KMS-11 (cell line): Measurements from ENCODE around the gene UBE2G2.

ENCODE experiments used
- H2AFZ ChIP-seq: fragments of 200-600 bp; sonication (generic); 2 replicates; pipeline ENCODE4 v1.6.1; 2016; ENCODE audit warnings: antibody characterized with exemption, mixed run types, low read depth
- H3K27ac ChIP-seq: fragments of 200-600 bp; sonication (generic); 2 replicates; pipeline ENCODE4 v1.6.1; 2016; ENCODE audit warnings: mild to moderate bottlenecking, mixed run types
- H3K27me3 ChIP-seq: fragments of 200-600 bp; sonication (generic); 2 replicates; pipeline ENCODE4 v1.6.1; 2017; ENCODE audit warnings: mild to moderate bottlenecking, low read depth, mixed run types, moderate library complexity; ENCODE audit not compliant: insufficient read depth
- H3K36me3 ChIP-seq: fragments of 200-600 bp; sonication (generic); 2 replicates; pipeline ENCODE4 v1.6.1; 2017; ENCODE audit warnings: mild to moderate bottlenecking, mixed run types; ENCODE audit not compliant: insufficient read depth
- H3K4me1 ChIP-seq: fragments of 200-600 bp; sonication (generic); 2 replicates; pipeline ENCODE4 v1.6.1; 2016; ENCODE audit warnings: mild to moderate bottlenecking, low read depth, mixed run types; ENCODE audit not compliant: poor library complexity, severe bottlenecking
- H3K4me2 ChIP-seq: fragments of 200-600 bp; sonication (generic); 2 replicates; pipeline ENCODE4 v1.7.0; 2016; ENCODE audit warnings: mild to moderate bottlenecking, mixed run types
- H3K4me3 ChIP-seq: fragments of 200-600 bp; sonication (generic); IDR thresholded peaks from 2 replicates; pipeline ENCODE4 v1.6.1; 2017; ENCODE audit warnings: low read depth, low read length, mixed read lengths; ENCODE audit not compliant: insufficient read depth
- H3K79me2 ChIP-seq: fragments of 200-600 bp; sonication (generic); 2 replicates; pipeline ENCODE4 v1.6.1; 2016; ENCODE audit warnings: low read depth, mixed run types; ENCODE audit not compliant: insufficient read depth
- H3K9ac ChIP-seq: fragments of 200-600 bp; sonication (generic); 2 replicates; pipeline ENCODE4 v1.6.1; 2016; ENCODE audit warnings: mild to moderate bottlenecking, mixed run types
- H4K20me1 ChIP-seq: fragments of 200-600 bp; sonication (generic); 2 replicates; pipeline ENCODE4 v1.6.1; 2016; ENCODE audit warnings: mild to moderate bottlenecking, mixed run types; ENCODE audit not compliant: insufficient read depth
- TF ChIP-seq, protein P1 (sequence below): fragments of 200-600 bp; sonication (generic); conservative IDR thresholded peaks from 2 replicates; pipeline ENCODE4 v1.6.1; 2017; ENCODE audit warnings: low read depth, mild to moderate bottlenecking, antibody characterized with exemption, low read length, moderate library complexity, mixed read lengths

Gene UBE2G2

DNA sequence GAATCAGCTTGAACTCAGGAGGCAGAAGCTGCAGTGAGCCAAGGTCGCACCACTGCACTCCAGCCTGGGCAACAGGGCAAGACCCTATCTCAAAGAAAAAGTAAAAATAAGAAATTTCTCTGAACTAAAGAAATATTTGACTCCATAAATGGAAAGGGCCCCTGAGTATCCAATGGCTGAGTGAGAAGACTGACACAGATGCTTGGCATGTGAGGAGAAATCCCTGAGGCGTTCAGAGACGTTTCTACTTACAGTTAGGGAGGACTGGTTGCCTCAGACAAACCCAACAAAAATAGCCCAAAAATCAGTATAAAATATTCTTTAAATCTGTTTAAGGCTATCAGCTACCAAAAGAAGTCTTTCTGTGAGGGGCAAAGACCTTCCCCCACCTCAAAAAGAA lies 19.2 kb upstream of the UBE2G2 start:
- Histone ChIP-seq H4K20me1 (peaks cover 8% of the 10 kb centered on the region; the same call in 1 of the 2 replicates), H3K27me3 (peaks cover 13% of the 10 kb centered on the region; the same call in 1 of the 2 replicates), H3K79me2 (peaks cover 15% of the 10 kb centered on the region), H3K27ac (no peak overlapping the region), H3K4me2 (no peak overlapping the region), H3K9ac (no peak overlapping the region), H3K36me3 (no peaks in the 10 kb centered on the region), H2AFZ (no peak overlapping the region), H3K4me3 (no peak overlapping the region), H3K4me1 (no peaks in the 10 kb centered on the region)
- TF ChIP-seq, protein P1, sequence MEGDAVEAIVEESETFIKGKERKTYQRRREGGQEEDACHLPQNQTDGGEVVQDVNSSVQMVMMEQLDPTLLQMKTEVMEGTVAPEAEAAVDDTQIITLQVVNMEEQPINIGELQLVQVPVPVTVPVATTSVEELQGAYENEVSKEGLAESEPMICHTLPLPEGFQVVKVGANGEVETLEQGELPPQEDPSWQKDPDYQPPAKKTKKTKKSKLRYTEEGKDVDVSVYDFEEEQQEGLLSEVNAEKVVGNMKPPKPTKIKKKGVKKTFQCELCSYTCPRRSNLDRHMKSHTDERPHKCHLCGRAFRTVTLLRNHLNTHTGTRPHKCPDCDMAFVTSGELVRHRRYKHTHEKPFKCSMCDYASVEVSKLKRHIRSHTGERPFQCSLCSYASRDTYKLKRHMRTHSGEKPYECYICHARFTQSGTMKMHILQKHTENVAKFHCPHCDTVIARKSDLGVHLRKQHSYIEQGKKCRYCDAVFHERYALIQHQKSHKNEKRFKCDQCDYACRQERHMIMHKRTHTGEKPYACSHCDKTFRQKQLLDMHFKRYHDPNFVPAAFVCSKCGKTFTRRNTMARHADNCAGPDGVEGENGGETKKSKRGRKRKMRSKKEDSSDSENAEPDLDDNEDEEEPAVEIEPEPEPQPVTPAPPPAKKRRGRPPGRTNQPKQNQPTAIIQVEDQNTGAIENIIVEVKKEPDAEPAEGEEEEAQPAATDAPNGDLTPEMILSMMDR = no peak

- no peaks in the 10 kb centered on the region for H3K4me1 ChIP-seq
- no peak overlapping the region for H2AFZ ChIP-seq
- H3K4me2 ChIP-seq = no peak overlapping the region
- peaks cover 13% of the 10 kb centered on the region; the same call in 1 of the 2 replicates for H3K27me3 ChIP-seq
- peaks cover 28% of the 10 kb centered on the region for H3K79me2 ChIP-seq
- H3K4me3 ChIP-seq = no peak overlapping the region
- H4K20me1 ChIP-seq = peaks cover 9% of the 10 kb centered on the region; the same call in 1 of the 2 replicates
- TF ChIP-seq, protein P1 = no peak
- no peak overlapping the region for H3K27ac ChIP-seq
- no peaks in the 10 kb centered on the region for H3K36me3 ChIP-seq
- H3K9ac ChIP-seq = no peak overlapping the region
Observed at GRCh38 chr21:44819283-44820243, 17.9 kb upstream of the UBE2G2 start.

DNA sequence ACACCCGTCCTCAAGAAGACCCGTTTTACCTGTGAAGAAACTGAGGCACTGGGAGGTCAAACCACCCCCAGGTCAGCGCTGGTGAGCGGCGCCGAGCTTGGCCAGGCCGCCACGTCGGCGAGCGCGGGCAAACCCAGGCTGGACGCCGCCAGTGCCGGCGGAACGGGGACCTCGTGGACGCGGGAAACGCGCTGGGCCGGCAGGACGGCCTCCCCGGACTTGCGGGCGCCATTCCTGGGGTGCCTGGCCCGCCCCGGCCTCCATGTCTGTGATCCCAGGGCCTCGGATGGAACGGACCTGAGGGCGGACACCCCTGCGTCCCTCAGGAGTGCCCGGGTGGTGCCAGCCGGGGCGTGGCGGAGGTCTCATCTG lies 17.0 kb upstream of the UBE2G2 start:
- peaks cover 37% of the 10 kb centered on the region for H3K79me2 ChIP-seq
- H3K4me2 ChIP-seq = peak overlapping the region; percentile 95
- H3K4me3 ChIP-seq = no peak overlapping the region
- no peaks in the 10 kb centered on the region for H3K36me3 ChIP-seq
- H3K27me3 ChIP-seq = peaks cover 13% of the 10 kb centered on the region; the same call in 1 of the 2 replicates
- peak overlapping the region; percentile 62; the same call in 1 of the 2 replicates for H3K27ac ChIP-seq
- TF ChIP-seq, protein P1 = no peak
- no peaks in the 10 kb centered on the region for H3K4me1 ChIP-seq
- peaks cover 9% of the 10 kb centered on the region; the same call in 1 of the 2 replicates for H4K20me1 ChIP-seq
- peak overlapping the region; percentile 87 for H3K9ac ChIP-seq
- peak overlapping the region; percentile 81 for H2AFZ ChIP-seq

DNA sequence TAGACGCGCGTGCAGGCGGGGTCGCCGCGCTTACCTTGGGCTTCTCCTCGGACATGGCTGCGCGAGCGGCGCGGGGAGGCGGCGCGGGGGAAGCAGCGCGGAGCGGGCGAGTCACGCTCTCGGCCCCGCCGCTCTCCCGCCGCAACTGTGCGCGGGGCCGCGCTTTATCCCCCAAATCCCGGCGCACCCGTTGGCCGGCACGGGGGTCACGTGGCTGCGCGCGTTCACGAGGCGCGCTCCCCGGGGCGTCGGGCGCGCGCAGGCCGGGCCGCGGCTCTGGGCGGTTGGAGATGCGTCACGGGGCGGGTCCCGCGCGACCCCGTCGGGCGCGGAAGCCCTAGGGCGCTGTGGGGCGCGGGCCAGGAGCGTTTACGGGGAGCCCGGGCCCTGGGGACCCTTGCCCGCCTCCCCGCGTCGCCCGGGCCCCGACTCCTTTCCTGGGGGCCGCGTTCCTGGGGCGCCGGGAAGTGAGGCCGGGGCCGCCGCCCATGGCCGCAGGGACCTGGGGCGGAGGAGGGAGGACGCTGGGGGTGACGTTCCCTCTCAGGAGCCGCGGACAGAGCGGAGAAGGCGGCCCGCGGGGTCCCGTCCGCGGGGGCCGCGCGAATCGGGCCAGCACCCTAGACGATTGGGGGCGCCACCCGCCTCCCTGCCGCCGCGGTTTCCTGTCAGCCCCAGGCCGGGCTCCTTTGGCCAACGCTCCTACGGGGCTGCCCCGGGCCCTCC lies 16.5 kb upstream of the UBE2G2 start, which contains the start of gene SUMO3:
Gene SUMO3, minus strand, starts transcription at position 149 of the 726 bp plus-strand sequence. Its CDS starts 94 bp downstream, at position 55.
- Histone ChIP-seq H2AFZ (peak within 1 kb of the TSS; percentile 81), H3K79me2 (peaks cover 43% of the 10 kb centered on the region), H3K36me3 (no peaks in the 10 kb centered on the region), H3K4me1 (no peaks in the 10 kb centered on the region), H3K4me2 (peak within 1 kb of the TSS; percentile 95), H3K27me3 (peaks cover 13% of the 10 kb centered on the region; the same call in 1 of the 2 replicates), H4K20me1 (peaks cover 9% of the 10 kb centered on the region; the same call in 1 of the 2 replicates), H3K9ac (peak within 1 kb of the TSS; percentile 87), H3K27ac (peak within 1 kb of the TSS; percentile 62), H3K4me3 (no peak within 1 kb of the TSS)
- TF ChIP-seq, protein P1 = no peak
